ENCODE data around the gene BUD31.
"Not testable (repeated sequence)": the region's sequence is repeated elsewhere in the genome, so short reads cannot be mapped to it uniquely, and the experiment has no call there.

Gene BUD31

DNA sequence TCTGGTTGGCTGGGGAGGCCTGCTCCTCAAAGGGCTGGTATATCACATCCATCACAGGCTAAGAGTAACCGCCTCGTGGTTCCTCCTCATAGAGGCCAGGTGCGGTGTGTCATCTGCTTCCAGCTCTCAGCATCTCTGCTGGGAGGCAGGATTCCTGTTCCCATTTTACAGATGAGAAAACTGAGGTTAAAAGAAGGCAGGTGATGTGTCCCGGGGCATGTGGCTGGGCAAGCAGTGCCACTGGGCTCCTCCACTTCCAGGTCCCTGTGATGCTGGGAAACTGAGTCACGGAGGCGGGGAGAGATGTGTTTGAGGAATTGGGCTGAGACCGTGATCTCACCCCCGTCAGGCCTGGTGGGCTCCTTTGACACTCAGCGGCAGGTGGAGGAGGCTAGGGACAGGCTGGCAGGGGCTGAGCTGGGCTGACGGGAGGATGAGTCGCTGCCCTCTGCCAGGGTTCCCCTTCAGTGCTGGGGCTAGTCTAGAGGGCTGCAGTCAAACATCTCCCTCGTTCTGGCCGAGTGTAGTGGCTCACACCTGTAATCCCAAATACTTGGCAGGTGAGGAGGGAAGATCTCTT lies 24.9 kb upstream of the BUD31 start:
- H3K4me3 ChIP-seq (ENCODE audit: low read depth, low read length) = no peak overlapping the region
- TF ChIP-seq CTCF (IDR thresholded peaks at IDR 0.05; ENCODE audit: low read depth, low read length) = no peak

GRCh38 chr7:99384523-99384922 lies 24.2 kb upstream of the BUD31 start:
- no peak overlapping the region for H3K4me3 ChIP-seq (ENCODE audit: low read depth, low read length)
- TF ChIP-seq CTCF (IDR thresholded peaks at IDR 0.05; ENCODE audit: low read depth, low read length) = no peak

- no peak for TF ChIP-seq CTCF (IDR thresholded peaks at IDR 0.05; ENCODE audit: low read depth, low read length)
Measured at GRCh38 chr7:99385564-99385963, 23.2 kb upstream of the BUD31 start.

DNA sequence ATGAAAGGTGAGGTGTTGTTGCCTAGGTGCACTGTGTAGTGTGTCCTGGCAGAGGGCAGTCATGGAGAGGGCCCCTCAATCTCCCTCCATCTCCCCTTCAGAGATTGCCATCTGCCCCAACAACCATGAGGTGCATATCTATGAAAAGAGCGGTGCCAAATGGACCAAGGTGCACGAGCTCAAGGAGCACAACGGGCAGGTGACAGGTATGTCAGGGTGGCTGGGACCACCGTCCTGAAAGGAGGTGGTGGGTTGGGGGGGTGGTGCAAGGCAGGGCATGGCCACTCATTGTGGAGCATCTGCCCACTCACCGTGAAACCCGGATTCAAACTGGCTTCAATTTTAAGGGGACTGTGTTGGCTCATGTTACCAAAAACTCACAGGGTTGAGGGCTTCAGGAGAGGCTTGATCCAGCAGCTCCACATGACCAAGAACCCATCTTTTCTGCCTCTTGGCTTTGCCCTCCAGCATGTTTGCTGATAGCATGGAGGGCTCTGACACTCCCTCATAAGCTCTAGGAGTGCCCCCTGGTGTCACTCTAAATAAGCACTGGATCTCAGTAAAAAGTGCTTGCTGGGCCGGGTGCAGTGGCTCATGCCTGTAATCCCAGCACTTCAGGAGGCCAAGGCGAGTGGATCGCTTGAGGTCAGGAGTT lies 22.1 kb upstream of the BUD31 start:
- no peak for TF ChIP-seq CTCF (IDR thresholded peaks at IDR 0.05; ENCODE audit: low read depth, low read length)

More at GRCh38 chr7:99385564-99385963, 23.2 kb upstream of the BUD31 start:
- H3K4me3 ChIP-seq (ENCODE audit: low read depth, low read length) = no peak overlapping the region

DNA sequence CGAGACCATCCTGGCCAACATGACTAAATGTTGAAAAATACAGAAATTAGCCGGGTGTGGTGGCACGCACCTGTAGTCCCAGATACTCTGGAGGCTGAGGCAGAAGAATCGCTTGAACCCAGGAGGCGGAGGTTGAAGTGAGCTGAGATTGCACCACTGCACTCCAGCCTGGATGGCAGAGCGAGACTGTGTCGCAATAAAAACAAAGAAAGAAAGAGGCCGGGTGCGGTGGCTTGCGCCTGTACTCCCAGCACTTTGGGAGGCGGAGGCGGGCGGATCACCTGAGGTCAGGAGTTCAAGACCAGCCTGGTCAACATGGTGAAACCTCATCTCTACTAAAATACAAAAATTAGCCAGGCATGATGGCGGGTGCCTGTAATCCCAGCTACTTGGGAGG lies 21.5 kb upstream of the BUD31 start:
- H3K4me3 ChIP-seq (ENCODE audit: low read depth, low read length) = not testable (repeated sequence)

More for the DNA sequence above, 22.1 kb upstream of the BUD31 start:
- H3K4me3 ChIP-seq (ENCODE audit: low read depth, low read length) = no peak overlapping the region

GRCh38 chr7:99387912-99388311 lies 20.9 kb upstream of the BUD31 start:
- H3K4me3 ChIP-seq (ENCODE audit: low read depth, low read length) = no peak overlapping the region
- no peak for TF ChIP-seq CTCF (IDR thresholded peaks at IDR 0.05; ENCODE audit: low read depth, low read length)

- TF ChIP-seq CTCF (IDR thresholded peaks at IDR 0.05; ENCODE audit: low read depth, low read length) = no peak
- H3K4me3 ChIP-seq (ENCODE audit: low read depth, low read length) = no peak overlapping the region
Measured at GRCh38 chr7:99389772-99390171, 19.0 kb upstream of the BUD31 start.

All from WI38 (cell line).